Globus pallidus (tissue), 1 donor: ENCODE results near the gene SNTG2.

Experiments used
- DNase-seq: peaks from one replicate; pipeline ENCODE4 v3.0.0-alpha.2; 2015; ENCODE audit warnings: low spot score

The SNTG2 gene

GRCh38 chr2:1002350-1002749 is 51.7 kb downstream of the SNTG2 start:
- no peak for DNase-seq

DNA sequence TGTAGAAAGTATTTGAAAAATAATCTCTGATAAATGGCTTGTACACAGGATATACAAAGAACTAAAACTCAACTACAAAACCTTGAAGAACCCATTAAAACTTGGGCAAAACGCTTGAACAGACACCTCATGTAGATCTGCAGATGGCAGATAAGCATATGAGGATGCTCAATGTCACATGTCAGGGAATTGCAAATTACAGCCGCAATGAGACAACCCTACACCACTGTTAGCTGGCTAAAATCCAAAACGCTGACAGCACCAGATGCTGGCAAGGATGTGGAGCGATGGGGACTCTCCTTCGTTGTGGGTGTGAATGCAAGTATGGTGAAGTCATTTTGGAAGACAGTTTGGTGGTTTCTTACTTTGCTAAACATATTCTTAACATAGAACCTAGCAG is 53.7 kb downstream of the SNTG2 start:
- DNase-seq: no peak

DNA sequence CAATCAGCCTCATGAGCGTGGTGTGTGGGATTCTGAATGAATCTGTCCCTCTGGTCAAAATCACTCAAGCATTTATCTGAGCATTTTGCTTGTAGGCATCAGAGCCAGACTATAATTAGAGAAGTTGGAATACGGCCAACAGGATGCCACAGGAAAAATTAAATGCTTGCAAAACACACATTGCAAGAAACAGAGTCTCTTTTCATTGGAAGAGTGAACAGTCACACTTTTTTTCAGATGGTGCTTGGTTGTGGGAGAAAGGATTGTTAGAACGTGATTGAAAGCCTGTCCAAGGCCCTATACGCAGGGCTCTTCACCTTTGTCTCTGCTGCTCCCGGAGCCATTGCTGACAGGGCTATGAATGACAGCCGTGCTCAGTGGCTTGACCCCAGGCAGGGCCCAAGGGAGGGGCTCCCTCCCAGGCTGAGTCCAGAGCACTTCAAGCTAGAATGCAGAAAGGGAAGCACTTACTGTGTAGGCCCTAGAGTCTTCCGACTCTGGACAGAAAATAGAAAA is 59.8 kb downstream of the SNTG2 start:
- no peak for DNase-seq

- no peak for DNase-seq
Measured at GRCh38 chr2:1011006-1011405, 60.4 kb downstream of the SNTG2 start.

DNA sequence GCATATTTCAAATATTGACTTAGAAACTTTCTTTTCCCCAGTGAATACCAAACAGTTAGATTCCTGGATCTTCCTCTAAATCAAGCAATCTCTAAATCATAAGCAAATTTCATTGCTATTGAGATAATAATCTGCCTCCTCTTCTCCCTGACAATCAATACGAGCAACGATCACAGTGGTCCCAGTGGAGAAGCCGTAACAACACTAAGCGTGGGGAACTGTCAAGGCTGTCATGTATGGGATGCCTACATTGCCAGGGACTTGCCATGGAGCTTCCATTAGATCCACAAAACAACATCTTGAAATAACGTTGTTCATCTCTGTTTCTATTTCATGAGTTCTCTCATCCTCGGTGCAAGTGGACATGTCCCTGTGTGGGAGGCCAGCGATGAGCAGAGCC is 61.3 kb downstream of the SNTG2 start:
- DNase-seq: no peak

- no peak for DNase-seq
Measured at GRCh38 chr2:1014802-1015201, 64.2 kb downstream of the SNTG2 start.

DNA sequence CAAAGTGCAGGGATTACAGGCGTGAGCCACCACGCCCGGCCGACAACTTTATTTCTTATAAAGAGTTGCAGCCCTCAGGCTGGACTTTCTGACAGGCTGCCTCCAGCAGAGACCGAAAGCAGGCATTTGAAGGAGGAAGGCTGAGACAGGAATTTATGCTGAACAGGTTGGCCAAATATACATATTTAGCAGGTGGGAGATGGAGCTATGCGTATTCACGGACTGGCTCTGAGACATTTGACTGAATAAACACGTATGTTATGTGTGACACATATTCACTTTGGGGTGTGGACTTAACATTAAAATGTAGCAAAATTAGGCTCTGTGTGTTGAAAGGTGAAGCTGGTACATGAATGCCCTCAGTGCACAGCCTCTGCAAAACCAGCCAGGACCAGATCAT is 65.9 kb downstream of the SNTG2 start:
- DNase-seq: no peak

DNA sequence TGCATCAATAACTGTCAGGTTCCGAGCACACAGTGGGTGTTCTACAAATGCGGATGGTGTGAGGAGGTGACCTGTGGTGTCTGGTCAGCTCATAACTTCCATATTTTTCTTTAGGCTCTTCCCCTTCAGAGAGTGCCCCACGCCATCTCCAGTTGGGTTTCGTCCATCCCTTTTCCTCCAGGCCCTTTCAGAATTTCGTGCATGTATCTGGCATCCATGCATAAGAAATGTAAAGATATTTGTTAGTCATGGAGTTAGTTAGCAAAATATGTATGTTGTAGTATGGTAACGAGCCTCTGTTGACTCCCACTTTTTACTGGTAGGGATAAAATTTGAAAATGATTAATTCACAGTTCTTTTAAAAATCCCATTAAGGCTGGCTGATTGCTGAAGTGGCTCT is 67.2 kb downstream of the SNTG2 start:
- no peak for DNase-seq

- DNase-seq: no peak
Measured at GRCh38 chr2:1020206-1020605, 69.6 kb downstream of the SNTG2 start.

DNA sequence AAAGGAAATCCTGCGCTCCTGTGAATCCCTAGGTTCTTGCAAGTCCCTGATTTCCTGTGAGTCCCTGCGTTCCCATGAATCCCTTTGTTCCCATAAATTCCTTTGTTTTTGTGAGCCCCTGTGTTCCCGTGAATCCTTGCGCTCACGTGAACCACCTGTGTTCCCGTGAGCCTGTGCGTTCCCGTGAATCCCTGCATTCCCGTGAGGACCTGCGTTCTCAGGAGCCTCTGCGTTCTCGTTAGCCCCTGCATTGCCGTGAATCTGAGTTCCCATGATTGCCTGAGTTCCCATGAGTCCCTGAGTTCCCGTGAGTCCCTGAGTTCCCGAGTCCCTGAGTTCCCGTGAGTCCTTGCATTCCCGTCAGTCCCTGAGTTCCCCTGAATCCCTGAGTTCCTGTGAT is 71.5 kb downstream of the SNTG2 start:
- DNase-seq: no peak

GRCh38 chr2:1024981-1025380 is 74.3 kb downstream of the SNTG2 start:
- DNase-seq: no peak

GRCh38 chr2:1026141-1026540 is 75.5 kb downstream of the SNTG2 start:
- no peak for DNase-seq

DNA sequence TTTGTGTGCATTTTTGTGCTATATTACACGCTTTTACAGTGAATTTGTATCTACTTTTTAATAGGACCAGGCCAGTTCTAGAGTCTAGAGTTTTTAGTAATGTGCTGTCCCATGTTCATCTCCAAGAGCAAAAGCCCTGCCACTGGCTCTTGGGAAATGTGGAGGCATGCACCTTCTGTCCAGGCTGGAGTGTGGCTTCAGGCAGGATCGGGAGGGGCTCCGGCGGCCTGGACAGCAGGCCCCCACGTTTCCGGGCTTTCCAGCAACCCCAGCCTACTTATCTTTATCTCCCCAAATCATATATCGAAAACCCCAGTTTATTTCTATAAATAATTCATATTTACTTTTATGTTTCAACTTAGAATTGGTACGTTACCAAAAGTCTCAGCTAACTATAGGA is 78.2 kb downstream of the SNTG2 start:
- DNase-seq: no peak

DNA sequence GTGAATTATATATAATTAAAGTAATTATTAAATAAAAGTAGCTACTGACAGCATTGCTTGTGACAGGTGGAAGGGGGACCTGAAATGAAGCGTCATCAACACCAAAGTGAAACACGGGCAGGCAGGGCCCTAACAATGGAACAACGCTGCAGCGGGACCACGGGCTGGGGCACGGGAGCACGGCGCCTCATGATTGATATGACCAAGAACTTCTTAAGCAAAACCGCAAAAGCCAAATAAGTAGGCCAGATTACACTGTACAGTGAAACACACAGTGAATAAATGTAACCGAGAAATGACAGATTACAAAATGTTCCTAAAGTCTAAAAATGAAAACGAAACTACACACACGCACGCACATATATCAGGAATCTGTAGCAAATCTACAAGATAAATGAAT is 81.4 kb downstream of the SNTG2 start:
- no peak for DNase-seq

GRCh38 chr2:1033069-1033468 is 82.4 kb downstream of the SNTG2 start:
- DNase-seq: no peak

- DNase-seq: no peak
Measured at GRCh38 chr2:1037066-1037465, 86.4 kb downstream of the SNTG2 start.

DNA sequence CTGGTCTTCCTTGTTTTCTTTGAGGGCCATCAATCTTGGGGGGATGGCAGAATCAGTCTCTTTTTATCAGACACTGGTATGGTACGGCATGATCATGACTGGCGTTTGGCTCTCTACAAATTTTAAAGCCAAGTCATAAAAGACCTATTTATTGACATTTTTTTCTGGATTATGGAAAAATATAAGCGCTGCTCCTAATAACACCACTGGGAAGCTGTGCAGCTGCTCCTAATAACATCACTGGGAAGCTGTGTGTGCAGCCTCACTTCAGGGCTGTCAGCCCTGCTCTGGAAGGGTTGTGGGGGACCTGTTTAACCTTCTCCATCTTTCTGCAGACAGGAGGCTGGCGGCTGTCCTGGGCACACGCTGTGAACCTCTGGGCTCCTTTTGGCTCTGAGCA is 88.9 kb downstream of the SNTG2 start:
- no peak for DNase-seq

DNA sequence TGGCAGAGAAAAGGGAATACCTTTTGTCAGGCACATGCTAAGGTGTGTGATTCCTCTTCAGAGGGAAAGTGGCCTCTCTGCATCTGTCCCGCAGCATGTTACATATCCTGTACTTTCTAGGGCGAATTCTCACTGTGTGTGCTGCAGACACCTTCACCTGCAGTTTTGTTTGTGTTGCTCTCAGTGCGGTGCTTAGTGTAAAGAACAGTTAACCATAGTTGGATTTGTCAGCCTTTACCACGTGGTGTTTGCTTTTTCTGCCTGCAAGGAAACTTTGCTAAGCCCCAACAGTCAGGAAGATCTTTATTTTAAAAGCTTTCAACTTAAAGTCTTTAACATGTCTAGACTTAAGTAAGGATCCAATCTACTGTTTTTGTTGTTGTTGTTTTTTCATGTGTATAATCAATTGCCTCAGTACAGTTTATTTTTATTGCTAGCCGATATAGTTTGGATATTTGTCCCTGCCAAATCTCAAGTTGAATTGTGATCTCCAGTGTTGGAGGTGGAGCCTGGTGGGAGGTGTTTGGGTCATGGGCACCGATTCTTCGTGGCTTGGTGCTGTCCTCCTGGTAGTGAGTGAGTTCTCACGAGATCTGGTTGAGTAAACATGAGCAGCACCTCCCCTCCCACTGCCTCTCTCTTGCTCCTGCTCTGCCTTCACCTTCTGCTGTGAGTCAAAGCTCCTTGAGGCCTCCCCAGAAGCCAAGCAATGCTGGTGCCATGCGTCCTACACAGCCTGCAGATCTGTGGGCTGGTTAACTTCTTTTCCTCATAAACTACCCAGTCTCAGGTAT is 90.6 kb downstream of the SNTG2 start:
- no peak for DNase-seq

- DNase-seq: no peak
Measured at GRCh38 chr2:1045109-1045508, 94.5 kb downstream of the SNTG2 start.

GRCh38 chr2:1046067-1046466 is 95.4 kb downstream of the SNTG2 start:
- DNase-seq: no peak

DNA sequence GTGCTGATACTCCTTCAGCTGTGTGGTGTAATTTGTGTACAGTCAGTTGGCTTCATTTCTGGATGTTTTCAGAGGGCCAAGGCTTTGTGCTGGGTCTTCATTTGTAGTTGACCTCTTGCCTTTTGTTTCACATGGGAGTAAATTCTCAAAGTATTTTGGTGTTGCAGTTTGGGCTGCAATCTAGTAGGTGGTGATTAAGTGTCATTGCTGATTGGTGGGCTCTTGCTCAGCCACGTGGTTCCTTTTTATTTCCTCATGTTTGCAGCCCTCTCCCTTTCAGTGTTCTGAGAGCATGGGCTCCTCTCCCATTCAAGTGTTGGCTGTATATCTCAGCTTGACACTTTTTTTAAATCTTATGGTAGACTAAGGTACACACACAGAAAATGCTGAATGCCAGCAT is 96.8 kb downstream of the SNTG2 start:
- DNase-seq: no peak

- DNase-seq: no peak
Measured at GRCh38 chr2:1049691-1050090, 99.0 kb downstream of the SNTG2 start.

DNA sequence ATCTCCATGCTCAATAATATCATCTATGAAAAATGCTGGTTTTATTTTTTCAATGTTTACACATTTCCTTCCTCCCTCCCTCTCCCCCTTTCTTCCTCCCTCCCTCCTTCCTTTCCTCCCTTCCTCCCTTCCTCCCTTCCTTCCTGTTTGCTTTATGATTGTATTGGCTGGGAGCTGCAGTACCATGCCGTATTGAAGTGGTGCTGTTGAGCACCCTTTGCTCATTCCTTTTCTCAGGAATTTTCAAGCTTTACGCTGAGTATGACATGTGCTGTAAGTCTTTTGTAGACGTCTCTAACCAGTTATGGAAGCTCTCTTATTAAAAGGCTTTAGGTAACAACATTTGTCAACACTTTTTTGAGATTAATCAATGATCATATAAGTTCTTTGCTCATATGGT is 100.4 kb downstream of the SNTG2 start:
- no peak for DNase-seq

DNA sequence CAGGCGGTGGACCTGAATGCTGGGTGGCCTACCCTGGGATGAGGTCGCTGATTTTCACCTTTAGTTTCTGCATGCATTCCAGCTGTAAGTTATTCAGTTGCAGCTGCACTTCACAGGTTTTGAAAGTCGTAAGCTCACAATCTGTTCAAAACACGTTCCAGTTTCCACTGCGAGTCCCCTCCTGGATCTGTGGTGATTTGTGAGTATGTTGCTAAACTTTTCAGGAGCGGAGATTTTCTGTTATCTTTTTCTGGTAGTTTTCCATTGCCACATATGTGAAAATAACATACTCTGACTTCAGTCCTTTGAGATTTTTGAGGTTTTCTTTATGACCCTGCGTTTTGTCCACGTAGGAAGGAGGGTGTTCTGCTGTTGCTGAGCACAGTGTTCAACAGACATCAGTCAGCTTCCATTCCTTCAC is 102.1 kb downstream of the SNTG2 start:
- DNase-seq: no peak
